Vagina (tissue), 2 donors: Measurements from ENCODE around the gene MRPL10. TPM values are rescaled to one million over a fixed set of nuclear protein-coding genes. Genes with fewer than 3 reads are reported as not detected.

Source experiments
- DNase-seq, 2 donors: peaks; one replicate each; pipeline ENCODE4 v3.0.0-alpha.2; 2017; ENCODE audit errors: extremely low spot score in 2 of 2
- H3K27ac ChIP-seq: fragments of 200-600 bp; sonication (generic); one replicate; pipeline ENCODE4 v1.5.1; 2019
- H3K27me3 ChIP-seq: fragments of 200-600 bp; sonication (generic); one replicate; pipeline ENCODE4 v1.5.1; 2019
- H3K36me3 ChIP-seq, 2 donors: fragments of 200-600 bp; sonication (generic); one replicate each; pipeline ENCODE4 v1.5.1; 2017 to 2019
- H3K4me1 ChIP-seq: fragments of 200-600 bp; sonication (generic); one replicate; pipeline ENCODE4 v1.5.1; 2019
- H3K4me3 ChIP-seq, 2 donors: fragments of 200-600 bp; sonication (generic); 1 replicate in 1 of 2; 2 replicates in 1 of 2; pipeline ENCODE4 v1.5.1; 2016 to 2019
- H3K9me3 ChIP-seq: fragments of 200-600 bp; sonication (generic); one replicate; pipeline ENCODE4 v1.5.1; 2019
- CTCF ChIP-seq, 3 experiments: fragments of 450-650 bp in 2 of 3; fragments of 200-600 bp in 1 of 3; sonication (generic) in 1 of 3; IDR thresholded peaks; one replicate each; pipeline ENCODE4 v1.5.1; 2017 to 2019; ENCODE audit warnings: antibody characterized with exemption in 3 of 3, mild to moderate bottlenecking in 2 of 3, moderate library complexity in 2 of 3
- POLR2A ChIP-seq, 2 donors: fragments of 450-650 bp; IDR thresholded peaks; one replicate each; pipeline ENCODE4 v1.6.1; 2017; ENCODE audit warnings: antibody characterized with exemption in 2 of 2, mild to moderate bottlenecking in 2 of 2, moderate library complexity in 2 of 2
- POLR2AphosphoS5 ChIP-seq, 2 donors: sonication (generic); formaldehyde crosslinking; IDR thresholded peaks; one replicate each; pipeline ENCODE4 v1.9.0; 2017; ENCODE audit warnings: antibody characterized with exemption in 2 of 2, mild to moderate bottlenecking in 2 of 2, low read depth in 1 of 2; ENCODE audit not compliant: insufficient read depth in 1 of 2
- intact Hi-C: fragments of 100-400 bp; cut with DNase I; formaldehyde crosslinking; loops from one replicate; pipeline ENCODE4 v1.15.1; 2023
- total RNA-seq: library from RNA; depleted of rRNA; stranded (reverse); fragments of >200 nt; gene quantifications from one replicate; pipeline ENCODE4 v1.2.3, GENCODE V29; 2016

MRPL10 gene
- total RNA-seq, 1 donor from 2014 or later = 21.4 TPM

DNA sequence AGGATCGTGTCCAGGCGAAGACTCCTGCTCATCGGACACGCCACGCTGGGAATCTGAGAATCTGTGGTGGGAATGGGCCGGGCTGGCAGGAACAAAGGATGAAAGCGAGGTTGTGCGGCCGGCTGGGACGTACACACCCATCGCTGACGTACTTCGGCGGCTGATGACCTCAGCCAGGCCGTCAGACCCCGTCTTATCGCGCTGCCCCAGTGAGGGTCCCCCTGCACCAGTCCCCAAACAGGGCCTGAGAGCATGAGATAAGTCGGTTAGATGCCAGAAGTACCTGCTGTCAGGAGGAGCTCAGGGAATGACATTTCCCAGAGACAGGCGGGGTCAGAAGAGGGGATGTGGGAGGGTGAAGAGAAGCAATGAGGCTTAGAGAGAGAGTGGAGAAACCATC lies 35.6 kb upstream of the MRPL10 start:
- intact Hi-C loops = no loop called here
- no peak for TF ChIP-seq CTCF (IDR thresholded peaks at IDR 0.05)
- TF ChIP-seq POLR2AphosphoS5 (IDR thresholded peaks at IDR 0.05; ENCODE audit: insufficient read depth in 1 of 2, low read depth in 1 of 2) = no peak
- TF ChIP-seq POLR2A (IDR thresholded peaks at IDR 0.05) = no peak
- no peak for DNase-seq
- Histone ChIP-seq H3K36me3 (no peaks in the 10 kb centered on the region), H3K27me3 (no peaks in the 10 kb centered on the region), H3K9me3 (no peaks in the 10 kb centered on the region), H3K27ac (no peak overlapping the region), H3K4me1 (peaks cover 5% of the 10 kb centered on the region), H3K4me3 (no peak overlapping the region)

DNA sequence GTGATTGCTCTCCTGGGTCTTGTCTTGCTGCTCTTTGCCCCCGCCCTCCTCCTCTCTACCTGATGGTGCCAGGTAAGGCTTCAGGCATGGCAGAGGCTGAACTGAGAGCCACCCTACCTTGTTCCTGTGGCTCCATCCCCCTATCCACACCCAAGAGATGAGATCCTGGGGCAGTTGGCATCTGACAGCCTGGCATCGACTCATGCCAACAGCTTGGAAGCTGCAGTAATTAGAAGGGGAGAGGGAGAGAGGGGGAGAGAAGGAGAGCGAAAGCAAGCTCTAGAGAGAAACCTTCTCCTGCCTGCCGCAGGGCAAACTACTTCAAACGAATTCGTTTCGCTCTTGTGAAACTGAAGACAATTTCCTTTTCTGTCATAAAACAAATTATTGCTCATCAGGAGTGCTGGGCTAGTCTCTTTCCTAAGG lies 33.5 kb upstream of the MRPL10 start:
- intact Hi-C loops = no loop called here
- no peaks in the 10 kb centered on the region for H3K9me3 ChIP-seq
- H3K36me3 ChIP-seq = no peaks in the 10 kb centered on the region
- H3K27me3 ChIP-seq = no peaks in the 10 kb centered on the region
- no peak for DNase-seq
- H3K4me3 ChIP-seq = no peak overlapping the region
- no peak overlapping the region for H3K27ac ChIP-seq
- TF ChIP-seq POLR2A (IDR thresholded peaks at IDR 0.05) = no peak
- peaks cover 5% of the 10 kb centered on the region for H3K4me1 ChIP-seq

- intact Hi-C loops = no loop called here
- H3K9me3 ChIP-seq = no peaks in the 10 kb centered on the region
- DNase-seq = no peak
- no peaks in the 10 kb centered on the region for H3K27me3 ChIP-seq
- H3K4me3 ChIP-seq = no peak overlapping the region
- H3K4me1 ChIP-seq = peaks cover 5% of the 10 kb centered on the region
- no peak overlapping the region for H3K27ac ChIP-seq
- TF ChIP-seq POLR2A (IDR thresholded peaks at IDR 0.05) (no peak), CTCF (IDR thresholded peaks at IDR 0.05) (no peak), POLR2AphosphoS5 (IDR thresholded peaks at IDR 0.05; ENCODE audit: insufficient read depth in 1 of 2, low read depth in 1 of 2) (no peak)
- no peaks in the 10 kb centered on the region for H3K36me3 ChIP-seq
Measured at GRCh38 chr17:47862621-47863440, 31.5 kb upstream of the MRPL10 start.

- Histone ChIP-seq H3K9me3 (no peaks in the 10 kb centered on the region), H3K4me1 (peaks cover 5% of the 10 kb centered on the region), H3K36me3 (no peaks in the 10 kb centered on the region), H3K27ac (no peak overlapping the region), H3K27me3 (no peaks in the 10 kb centered on the region), H3K4me3 (no peak overlapping the region)
- TF ChIP-seq CTCF (IDR thresholded peaks at IDR 0.05) (no peak), POLR2A (IDR thresholded peaks at IDR 0.05) (no peak), POLR2AphosphoS5 (IDR thresholded peaks at IDR 0.05; ENCODE audit: insufficient read depth in 1 of 2, low read depth in 1 of 2) (no peak)
- intact Hi-C loops = no loop called here
- DNase-seq = no peak
Measured at GRCh38 chr17:47860386-47860785, 29.0 kb upstream of the MRPL10 start.

DNA sequence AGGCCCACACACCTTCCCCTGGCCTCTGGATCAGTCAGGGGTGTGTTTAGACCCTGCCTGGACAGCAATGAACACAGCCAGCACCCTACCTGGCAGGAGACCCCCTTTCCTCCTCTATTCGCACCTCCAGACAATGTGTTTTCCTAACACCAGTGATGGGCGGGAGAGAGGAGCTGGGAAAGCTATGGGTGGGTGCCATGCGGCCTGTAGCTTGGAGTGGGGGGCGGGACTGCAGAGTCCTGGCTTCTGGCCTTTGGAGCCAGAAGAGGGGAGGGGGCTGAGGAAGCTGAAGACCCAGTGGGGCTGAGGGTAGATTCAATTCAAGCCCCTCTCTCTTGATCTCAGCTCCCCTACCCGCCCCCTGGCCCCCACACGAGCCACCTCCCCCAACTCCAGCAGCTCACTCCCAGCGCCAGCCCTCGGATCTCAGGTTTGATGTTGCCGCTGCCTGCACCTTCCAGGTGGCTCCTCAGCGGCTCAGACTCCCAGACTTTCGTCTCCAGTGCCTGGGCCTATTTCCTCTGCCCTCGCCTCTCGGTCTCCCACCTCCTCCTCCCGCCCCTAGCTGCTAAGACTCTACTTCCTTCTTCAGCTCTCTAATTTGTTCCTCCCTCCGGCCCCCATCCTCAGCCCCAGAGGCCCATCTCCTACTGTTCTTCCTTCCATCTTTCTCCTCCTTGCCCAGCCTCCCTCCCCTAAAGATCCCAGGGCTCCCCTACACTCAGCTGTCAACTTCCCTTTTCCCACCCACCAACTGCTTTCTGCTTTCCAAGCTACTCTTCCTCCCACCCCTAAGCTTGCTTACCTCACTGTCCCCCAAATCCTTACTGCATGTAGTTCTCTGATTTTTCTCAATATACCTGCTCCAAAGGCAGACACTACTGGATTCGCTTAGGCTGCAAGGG lies 26.5 kb upstream of the MRPL10 start:
- no peaks in the 10 kb centered on the region for H3K36me3 ChIP-seq
- intact Hi-C loops = no loop called here
- H3K27me3 ChIP-seq = no peaks in the 10 kb centered on the region
- no peak for TF ChIP-seq POLR2AphosphoS5 (IDR thresholded peaks at IDR 0.05; ENCODE audit: insufficient read depth in 1 of 2, low read depth in 1 of 2)
- no peak for TF ChIP-seq POLR2A (IDR thresholded peaks at IDR 0.05)
- TF ChIP-seq CTCF (IDR thresholded peaks at IDR 0.05) = no peak
- H3K9me3 ChIP-seq = no peaks in the 10 kb centered on the region
- H3K4me3 ChIP-seq = no peak overlapping the region
- H3K27ac ChIP-seq = no peak overlapping the region
- peaks cover 3% of the 10 kb centered on the region for H3K4me1 ChIP-seq
- no peak for DNase-seq
